HepG2 (cell line): ENCODE results near the gene RAB32. TPM values are rescaled to one million over a fixed set of nuclear protein-coding genes. Genes with fewer than 3 reads are reported as not detected.

ENCODE experiments used
- ATAC-seq: fragments of 200-7000 bp; cut with Tn5 transposase; 3 replicates; pipeline ENCODE4 v1.9.1; 2020; ENCODE audit warnings: mild to moderate bottlenecking, moderate library complexity
- BruUV-seq: library from RNA; stranded (reverse); fragments of 400-500 nt; replicated peaks from 2 replicates; lab custom pipeline; 2021; lab: Mats Ljungman, UMichigan
- CTCF ChIA-PET: fragments of 300-600 bp; formaldehyde crosslinking; extraction: SDS; loops from one replicate; lab custom pipeline; 2021; ENCODE audit warnings: low total read pairs, inconsistent platforms, low intra/inter-chr PET ratio; lab: Yijun Ruan, JAX
- POLR2A ChIA-PET: fragments of 350-600 bp; sonication (Branson Sonifier 250); formaldehyde crosslinking; loops from one replicate; lab custom pipeline; 2020; ENCODE audit warnings: antibody characterized with exemption, inconsistent platforms; lab: Yijun Ruan, JAX
- DNase-seq: peaks from one replicate; pipeline ENCODE4 v3.0.0-alpha.2; 2015; ENCODE audit warnings: low spot score
- FAIRE-seq: peaks from 3 replicates; lab custom pipeline; 2011; peaks lifted over from hg19 to GRCh38; lab: Jason Lieb, UNC
- H2AFZ ChIP-seq: one replicate; pipeline ENCODE4 v1.6.1; 2011; ENCODE audit warnings: low read length, inconsistent platforms
- H3K27ac ChIP-seq: fragments of 300-600 bp; 3 replicates; pipeline ENCODE4 v1.8.0; 2011; ENCODE audit warnings: mixed run types, mild to moderate bottlenecking, mixed read lengths, low read length, inconsistent platforms; ENCODE audit not compliant: insufficient read depth; ENCODE audit errors: extremely low read length
- H3K27me3 ChIP-seq, 2 experiments: fragments of 200-600 bp in 1 of 2; 2 replicates in 1 of 2; 3 replicates in 1 of 2; pipeline versions ENCODE4 v1.6.0 to v1.8.0; 2011; ENCODE audit warnings: low read length in 2 of 2, mild to moderate bottlenecking in 2 of 2, moderate library complexity in 2 of 2, inconsistent platforms in 1 of 2; ENCODE audit not compliant: insufficient read depth in 2 of 2, control insufficient read depth in 1 of 2
- H3K36me3 ChIP-seq, 2 experiments: fragments of 200-600 bp in 1 of 2; replicated peaks in 1 of 2; 2 replicates in 1 of 2; 3 replicates in 1 of 2; pipeline versions ENCODE4 v1.5.1 to v1.8.0; 2011; ENCODE audit warnings: low read length in 2 of 2, inconsistent platforms in 1 of 2; ENCODE audit not compliant: insufficient read depth in 2 of 2, control insufficient read depth in 1 of 2
- H3K4me1 ChIP-seq: 2 replicates; pipeline ENCODE4 v1.5.1; 2012; ENCODE audit warnings: low read length, inconsistent platforms; ENCODE audit not compliant: insufficient read depth
- H3K4me2 ChIP-seq: 2 replicates; pipeline ENCODE4 v1.6.0; 2011; ENCODE audit warnings: low read depth, low read length, inconsistent platforms
- H3K4me3 ChIP-seq, 3 experiments: fragments of 200-600 bp in 1 of 3; sonication (generic), shearing (Covaris generic) in 1 of 3; replicated peaks in 1 of 3; 2 replicates each; pipeline ENCODE4 v1.5.1; 2011 to 2016; ENCODE audit warnings: low read length in 3 of 3, inconsistent platforms in 2 of 3, low read depth in 2 of 3, mild to moderate bottlenecking in 2 of 3, control low read depth in 1 of 3, mixed read lengths in 1 of 3; ENCODE audit not compliant: insufficient read depth in 1 of 3
- H3K79me2 ChIP-seq: one replicate; pipeline ENCODE4 v1.6.1; 2011; ENCODE audit warnings: low read length, inconsistent platforms; ENCODE audit not compliant: insufficient read depth
- H3K9ac ChIP-seq: 2 replicates; pipeline ENCODE4 v1.6.0; 2011; ENCODE audit warnings: mild to moderate bottlenecking, low read depth, low read length, inconsistent platforms; ENCODE audit not compliant: insufficient read depth
- H3K9me3 ChIP-seq: 2 replicates; pipeline ENCODE4 v1.5.1; 2012; ENCODE audit warnings: mild to moderate bottlenecking, low read length
- H4K20me1 ChIP-seq: 2 replicates; pipeline ENCODE4 v1.6.0; 2011; ENCODE audit warnings: inconsistent platforms, mild to moderate bottlenecking, low read length, moderate library complexity; ENCODE audit not compliant: insufficient read depth
- HNRNPK ChIP-seq: fragments of 200-400 bp; formaldehyde crosslinking; IDR thresholded peaks from 2 replicates; pipeline ENCODE4 v1.6.1; 2018; ENCODE audit warnings: low read length, low read depth, moderate library complexity, mild to moderate bottlenecking; ENCODE audit not compliant: poor library complexity, severe bottlenecking
- MAFF ChIP-seq: IDR thresholded peaks from 2 replicates; pipeline ENCODE4 v1.6.1; 2011; ENCODE audit warnings: low read depth, low read length, improper control_type of control experiment
- MAFK ChIP-seq, 2 experiments: IDR thresholded peaks in 1 of 2; conservative IDR thresholded peaks in 1 of 2; 2 replicates each; pipeline ENCODE4 v1.6.1; 2011; ENCODE audit warnings: improper control_type of control experiment in 2 of 2, low read length in 2 of 2
- PHF20 ChIP-seq: sonication (generic); formaldehyde crosslinking; IDR thresholded peaks from 2 replicates; pipeline ENCODE4 v1.5.0; 2020; ENCODE audit warnings: mild to moderate bottlenecking, missing genetic modification reagents
- PRDM4 ChIP-seq: sonication (generic); formaldehyde crosslinking; IDR thresholded peaks from 2 replicates; pipeline ENCODE4 v1.9.0; 2021; ENCODE audit warnings: missing genetic modification reagents, borderline replicate concordance
- SNAPC5 ChIP-seq: sonication (generic); formaldehyde crosslinking; IDR thresholded peaks from 2 replicates; pipeline ENCODE4 v1.8.1; 2023; ENCODE audit warnings: mild to moderate bottlenecking, missing genetic modification reagents, borderline replicate concordance
- THAP9 ChIP-seq: sonication (generic); formaldehyde crosslinking; IDR thresholded peaks from 2 replicates; pipeline ENCODE4; 2020; ENCODE audit warnings: missing genetic modification reagents, mild to moderate bottlenecking, borderline replicate concordance
- TMF1 ChIP-seq: sonication (generic); formaldehyde crosslinking; IDR thresholded peaks from 2 replicates; pipeline ENCODE4 v1.8.1; 2022; ENCODE audit warnings: low read depth, missing genetic modification reagents
- TOE1 ChIP-seq: sonication (generic); formaldehyde crosslinking; IDR thresholded peaks from 2 replicates; pipeline ENCODE4 v1.4.0; 2020; ENCODE audit warnings: mild to moderate bottlenecking, missing genetic modification reagents
- ZFP91 ChIP-seq: sonication (generic); formaldehyde crosslinking; IDR thresholded peaks from 2 replicates; pipeline ENCODE4 v1.9.0; 2022; ENCODE audit warnings: missing genetic modification reagents, mild to moderate bottlenecking, borderline replicate concordance
- ZNF121 ChIP-seq: sonication (generic); formaldehyde crosslinking; IDR thresholded peaks from 2 replicates; pipeline ENCODE4 v1.5.0; 2020; ENCODE audit warnings: mild to moderate bottlenecking, missing genetic modification reagents
- ZNF614 ChIP-seq: IDR thresholded peaks from 2 replicates; pipeline ENCODE4 v1.6.1; 2018; ENCODE audit warnings: missing biosample characterization, missing genetic modification reagents, inconsistent platforms, borderline replicate concordance
- ZNF674 ChIP-seq: sonication (generic); formaldehyde crosslinking; IDR thresholded peaks from 2 replicates; pipeline ENCODE4 v1.5.0; 2020; ENCODE audit warnings: low read depth, mild to moderate bottlenecking, missing genetic modification reagents
- ZNF788 ChIP-seq: sonication (generic); formaldehyde crosslinking; IDR thresholded peaks from 2 replicates; pipeline ENCODE4 v1.5.0; 2020; ENCODE audit warnings: mild to moderate bottlenecking, missing genetic modification reagents, borderline replicate concordance
- WGBS: methylation state at CpG from one replicate; pipeline ENCODE4 v1.1.6; 2017; ENCODE audit warnings: low lambda C conversion rate; 5-methylcytosine and 5-hydroxymethylcytosine counted together
- in situ Hi-C: cut with HindIII; loops from 2 replicates; pipeline ENCODE4 v1.10.0; 2017; ENCODE audit warnings: low pct_unique_long_range_greater_than_20kb; ENCODE audit not compliant: extremely low pct_ligation_motif_present
- intact Hi-C: fragments of 100-400 bp; cut with micrococcal nuclease; formaldehyde crosslinking; loops from one replicate; pipeline ENCODE4 v1.10.0; 2022; ENCODE audit not compliant: unreplicated experiment
- polyA plus RNA-seq, 8 experiments: library from polyadenylated mRNA; depleted of rRNA in 3 of 8; stranded (reverse) in 7 of 8; unstranded in 1 of 8; fragments of >200 nt; fragmentation: Illumina TruSeq in 4 of 8; extraction: Trizol in 4 of 8; gene quantifications; 2 replicates each; pipeline versions ENCODE4 v1.2.1 to v1.2.3, GENCODE V29; 2011 to 2016; ENCODE audit warnings: low read depth in 4 of 8, missing spikeins in 1 of 8, mixed read lengths in 1 of 8; ENCODE audit not compliant: insufficient read depth in 1 of 8
- total RNA-seq, 5 experiments: library from RNA; depleted of rRNA; stranded (reverse); fragments of >200 nt; fragmentation: Illumina TruSeq; extraction: Trizol; gene quantifications; 2 replicates each; pipeline ENCODE4 v1.2.3, GENCODE V29; 2016; ENCODE audit warnings: low read depth in 1 of 5
- TF ChIP-seq, protein P1 (sequence below): sonication (generic); formaldehyde crosslinking; IDR thresholded peaks from 2 replicates; pipeline ENCODE4 v1.4.0; 2020; ENCODE audit warnings: mild to moderate bottlenecking, missing genetic modification reagents

The RAB32 gene
- total and polyA plus RNA-seq, 2 of the 13 experiments (the other 11 are each of a cell fraction or from before 2014, with no cell fraction given): 43.7 to 93.9 TPM

DNA sequence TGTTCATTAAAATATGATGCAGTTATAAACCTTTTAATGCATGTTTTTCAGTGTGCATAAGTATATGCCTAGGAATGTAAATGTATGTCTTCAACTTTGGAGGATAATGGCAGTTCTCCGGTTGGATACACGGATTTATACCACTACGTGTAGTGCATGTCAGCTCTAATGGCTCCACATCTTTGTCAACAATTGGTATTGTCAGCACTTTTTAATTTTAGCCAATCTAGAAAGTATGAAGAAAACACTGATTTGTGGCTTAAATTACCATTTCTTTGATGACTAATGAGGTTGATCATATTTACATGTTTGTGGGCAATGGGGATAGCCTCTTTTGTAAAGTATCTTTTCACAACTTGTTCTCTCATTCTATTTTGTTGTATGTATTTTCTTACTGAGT is 10.9 kb upstream of the RAB32 start:
- Histone ChIP-seq H3K9ac (no peak overlapping the region), H3K79me2 (no peaks in the 10 kb centered on the region), H3K36me3 (no peaks in the 10 kb centered on the region), H3K27ac (no peak overlapping the region), H3K4me3 (no peak overlapping the region), H3K27me3 (no peaks in the 10 kb centered on the region), H3K9me3 (no peaks in the 10 kb centered on the region), H3K4me1 (no peaks in the 10 kb centered on the region), H3K4me2 (no peak overlapping the region), H4K20me1 (no peaks in the 10 kb centered on the region), H2AFZ (no peak overlapping the region)
- intact Hi-C loops (no loop called here), in situ Hi-C loops (no loop called here)
- FAIRE-seq (no peak), DNase-seq (no peak), ATAC-seq (no peak)
- TF ChIP-seq, protein P1, sequence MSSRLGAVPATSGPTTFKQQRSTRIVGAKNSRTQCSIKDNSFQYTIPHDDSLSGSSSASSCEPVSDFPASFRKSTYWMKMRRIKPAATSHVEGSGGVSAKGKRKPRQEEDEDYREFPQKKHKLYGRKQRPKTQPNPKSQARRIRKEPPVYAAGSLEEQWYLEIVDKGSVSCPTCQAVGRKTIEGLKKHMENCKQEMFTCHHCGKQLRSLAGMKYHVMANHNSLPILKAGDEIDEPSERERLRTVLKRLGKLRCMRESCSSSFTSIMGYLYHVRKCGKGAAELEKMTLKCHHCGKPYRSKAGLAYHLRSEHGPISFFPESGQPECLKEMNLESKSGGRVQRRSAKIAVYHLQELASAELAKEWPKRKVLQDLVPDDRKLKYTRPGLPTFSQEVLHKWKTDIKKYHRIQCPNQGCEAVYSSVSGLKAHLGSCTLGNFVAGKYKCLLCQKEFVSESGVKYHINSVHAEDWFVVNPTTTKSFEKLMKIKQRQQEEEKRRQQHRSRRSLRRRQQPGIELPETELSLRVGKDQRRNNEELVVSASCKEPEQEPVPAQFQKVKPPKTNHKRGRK (CRISPR knock-in tag): no peak
- TF ChIP-seq HNRNPK (no peak), PHF20 (CRISPR knock-in tag) (no peak), ZFP91 (CRISPR knock-in tag) (no peak), TMF1 (CRISPR knock-in tag) (no peak), ZNF674 (CRISPR knock-in tag) (no peak), THAP9 (CRISPR knock-in tag) (no peak), PRDM4 (no peak), ZNF614 (no peak), TOE1 (CRISPR knock-in tag) (no peak), MAFF (peak; percentile 88), SNAPC5 (CRISPR knock-in tag) (no peak), ZNF788 (CRISPR knock-in tag) (no peak), ZNF121 (CRISPR knock-in tag) (no peak), MAFK (conservative IDR thresholded peaks at IDR 0.05 in 1 of 2, IDR thresholded peaks at IDR 0.05 in 1 of 2; ENCODE audit: low read length in 2 of 2) (peak; percentile 82 to 92)
- POLR2A ChIA-PET: no interaction called here
- CTCF ChIA-PET: no interaction called here
- 59% methylated on average over 3 of the region's 3 CpGs for WGBS
- no TSS peak for BruUV-seq
